Activated naive CD4-positive, alpha-beta T cell treated with Interleukin-2 at 50 U/mL for 16 hours (primary cell): ENCODE measurements around the gene SLC10A4.
"Not testable (repeated sequence)": the region's sequence is repeated elsewhere in the genome, so short reads cannot be mapped to it uniquely, and the experiment has no call there.

Experiments
- DNase-seq: peaks from one replicate; pipeline ENCODE4 v3.0.0-alpha.2; 2020

SLC10A4 gene

GRCh38 chr4:48483006-48483776, at the start of gene SLC10A4:
Gene SLC10A4, plus strand, starts transcription at chr4:48483343. Its CDS starts 219 bp downstream, at chr4:48483562.
- DNase-seq: no peak

- no peak for DNase-seq
Measured at GRCh38 chr4:48436318-48436717, 46.8 kb upstream of the SLC10A4 start.

DNA sequence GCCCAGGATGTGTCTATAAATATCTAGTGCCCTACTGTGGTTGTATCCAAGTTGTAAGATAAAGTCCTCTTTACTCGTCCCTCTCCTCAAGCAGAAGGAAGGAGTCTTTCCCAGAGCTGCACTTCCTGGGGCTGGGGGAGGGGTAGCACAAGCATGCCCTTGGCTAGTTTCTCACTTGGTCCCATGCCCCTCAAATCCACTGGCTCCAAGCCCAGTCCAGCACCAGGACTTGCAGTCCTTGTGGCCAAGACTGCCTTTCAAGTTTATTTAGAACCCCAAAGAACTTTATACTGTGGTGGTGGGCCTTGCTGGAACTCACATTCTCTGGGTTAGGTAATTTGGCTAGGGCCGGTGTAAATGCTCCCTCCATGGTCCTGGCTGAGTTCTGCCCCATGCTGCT, 43.2 kb upstream of the SLC10A4 start:
- no peak for DNase-seq

GRCh38 chr4:48440914-48441313, 42.2 kb upstream of the SLC10A4 start:
- DNase-seq: not testable (repeated sequence)

DNA sequence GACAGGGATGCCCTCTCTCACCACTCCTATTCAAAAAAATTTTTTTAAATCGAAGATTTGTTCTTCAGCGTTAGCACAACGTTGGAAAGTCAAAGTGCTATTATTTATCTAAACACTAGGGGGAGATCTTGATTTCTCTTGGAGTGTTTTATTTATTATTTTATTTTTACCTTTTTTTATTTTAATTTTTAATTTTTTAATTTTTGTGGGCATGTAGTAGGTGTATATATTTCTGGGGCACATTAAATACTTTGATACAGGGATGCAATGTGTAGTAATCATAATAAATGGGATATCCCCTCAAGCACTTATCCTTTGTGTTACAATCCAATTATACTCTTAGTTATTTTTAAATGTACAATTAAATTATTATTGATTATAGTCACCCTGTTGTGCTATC, 37.4 kb upstream of the SLC10A4 start:
- DNase-seq: no peak

GRCh38 chr4:48446642-48447041, 36.5 kb upstream of the SLC10A4 start:
- no peak for DNase-seq

- no peak for DNase-seq
Measured at GRCh38 chr4:48449151-48449550, 34.0 kb upstream of the SLC10A4 start.

- no peak for DNase-seq
Measured at GRCh38 chr4:48450740-48451139, 32.4 kb upstream of the SLC10A4 start.

GRCh38 chr4:48451656-48452055, 31.5 kb upstream of the SLC10A4 start:
- not testable (repeated sequence) for DNase-seq

DNA sequence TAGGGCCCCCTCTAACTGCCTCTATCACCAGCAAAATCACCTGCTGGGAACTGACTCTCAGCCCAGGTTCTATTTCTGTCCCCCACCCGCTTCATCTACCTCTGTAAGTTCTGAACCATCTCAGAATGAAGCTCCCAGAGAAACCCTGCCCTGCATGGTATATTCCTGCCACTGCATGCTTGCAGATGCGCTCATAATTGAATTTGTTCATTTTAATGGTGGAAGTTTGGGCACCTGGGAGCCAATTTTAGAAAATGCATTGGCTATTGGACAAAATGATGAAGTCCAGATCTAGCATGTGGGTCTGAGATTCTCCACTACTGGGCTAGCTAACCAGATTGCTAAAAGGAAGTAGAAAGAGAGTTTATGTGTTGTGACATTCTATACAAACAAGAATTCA, 28.6 kb upstream of the SLC10A4 start:
- no peak for DNase-seq

GRCh38 chr4:48461000-48461399, 22.1 kb upstream of the SLC10A4 start:
- no peak for DNase-seq

GRCh38 chr4:48462363-48462762, 20.8 kb upstream of the SLC10A4 start:
- no peak for DNase-seq

- DNase-seq: no peak
Measured at GRCh38 chr4:48467442-48467841, 15.7 kb upstream of the SLC10A4 start.

DNA sequence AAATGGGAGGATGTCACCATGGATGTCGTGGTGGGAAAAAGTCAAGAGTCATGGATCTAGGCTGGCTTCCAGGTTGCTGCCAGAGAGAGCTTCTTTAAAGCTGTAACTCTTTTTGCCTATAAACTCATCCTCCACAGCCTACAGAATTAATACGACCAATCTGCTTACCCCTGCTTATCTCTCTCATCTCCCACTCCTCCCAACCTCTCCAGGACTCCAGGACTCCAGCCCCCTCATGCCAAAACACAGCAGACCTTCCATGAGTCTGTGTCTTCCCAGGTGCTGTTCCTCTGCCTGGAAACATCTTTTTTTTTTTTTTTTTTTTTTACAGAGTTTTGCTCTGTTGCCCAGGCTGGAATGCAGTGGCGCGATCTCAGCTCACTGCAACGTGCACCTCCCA, 15.3 kb upstream of the SLC10A4 start:
- no peak for DNase-seq

GRCh38 chr4:48470137-48470536, 13.0 kb upstream of the SLC10A4 start:
- no peak for DNase-seq

GRCh38 chr4:48470570-48470969, 12.6 kb upstream of the SLC10A4 start:
- no peak for DNase-seq

GRCh38 chr4:48472794-48473193, 10.3 kb upstream of the SLC10A4 start:
- no peak for DNase-seq

DNA sequence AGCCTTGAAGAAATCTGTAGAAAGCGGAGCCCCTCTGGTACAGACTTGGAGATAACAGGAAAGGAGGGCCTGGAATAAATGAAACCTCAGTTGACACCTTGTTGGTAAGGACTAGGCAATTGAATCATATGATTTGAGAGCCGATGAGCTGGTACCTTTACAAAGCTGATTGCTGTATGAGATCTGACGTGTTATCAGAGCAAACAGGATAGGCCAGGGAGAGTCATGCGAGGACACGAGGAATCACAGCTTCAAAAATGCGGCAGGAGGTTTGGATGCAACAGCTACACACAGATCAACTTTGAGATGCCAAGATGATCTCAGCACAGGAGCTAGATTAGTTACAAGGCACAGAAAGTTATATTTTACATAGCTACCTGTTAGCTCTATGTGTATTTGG, 7.4 kb upstream of the SLC10A4 start:
- DNase-seq: no peak

DNA sequence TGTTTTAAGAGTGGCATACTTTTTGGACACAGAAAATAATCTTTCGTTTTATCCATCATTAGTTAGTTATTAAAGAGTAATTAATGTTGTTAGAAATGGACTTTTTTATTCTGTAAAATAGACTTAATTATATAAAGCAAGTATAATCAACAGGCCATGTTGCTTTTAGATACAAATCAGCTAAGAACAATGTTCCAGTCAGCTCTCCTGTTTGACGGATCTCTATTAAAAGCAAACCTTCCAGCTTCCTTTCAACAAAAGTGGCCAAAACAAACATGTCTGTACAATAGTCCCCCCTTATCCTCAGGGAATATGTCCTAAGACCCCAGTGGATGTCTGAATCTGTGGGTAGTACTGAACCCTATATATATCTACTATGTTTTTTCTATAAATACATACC, 4.9 kb upstream of the SLC10A4 start:
- DNase-seq: no peak

- no peak for DNase-seq
Measured at GRCh38 chr4:48481581-48481980, 1.6 kb upstream of the SLC10A4 start.

DNA sequence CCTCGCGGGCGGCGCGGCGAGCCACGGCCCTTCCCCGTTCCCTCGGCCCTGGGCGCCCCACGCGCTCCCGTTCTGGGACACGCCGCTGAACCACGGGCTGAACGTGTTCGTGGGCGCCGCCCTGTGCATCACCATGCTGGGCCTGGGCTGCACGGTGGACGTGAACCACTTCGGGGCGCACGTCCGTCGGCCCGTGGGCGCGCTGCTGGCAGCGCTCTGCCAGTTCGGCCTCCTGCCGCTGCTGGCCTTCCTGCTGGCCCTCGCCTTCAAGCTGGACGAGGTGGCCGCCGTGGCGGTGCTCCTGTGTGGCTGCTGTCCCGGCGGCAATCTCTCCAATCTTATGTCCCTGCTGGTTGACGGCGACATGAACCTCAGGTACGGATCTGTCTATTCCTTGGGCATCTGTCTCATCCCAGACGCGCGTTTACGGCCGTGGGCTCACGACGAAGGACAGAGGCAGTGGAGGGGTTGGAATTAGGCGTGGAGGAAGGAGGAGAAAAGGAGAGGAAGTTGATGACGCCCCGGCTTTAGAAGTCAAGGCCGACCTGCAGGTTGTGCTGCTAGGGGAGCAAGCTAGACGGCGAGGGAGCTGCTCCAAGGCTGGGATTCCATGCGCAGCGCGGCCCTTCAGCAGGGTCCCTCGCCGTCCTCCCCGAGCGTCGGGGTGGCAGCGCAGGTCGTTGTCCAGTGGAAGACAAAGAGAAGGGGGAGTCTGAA, 792 bp downstream of the SLC10A4 start:
- no peak for DNase-seq

DNA sequence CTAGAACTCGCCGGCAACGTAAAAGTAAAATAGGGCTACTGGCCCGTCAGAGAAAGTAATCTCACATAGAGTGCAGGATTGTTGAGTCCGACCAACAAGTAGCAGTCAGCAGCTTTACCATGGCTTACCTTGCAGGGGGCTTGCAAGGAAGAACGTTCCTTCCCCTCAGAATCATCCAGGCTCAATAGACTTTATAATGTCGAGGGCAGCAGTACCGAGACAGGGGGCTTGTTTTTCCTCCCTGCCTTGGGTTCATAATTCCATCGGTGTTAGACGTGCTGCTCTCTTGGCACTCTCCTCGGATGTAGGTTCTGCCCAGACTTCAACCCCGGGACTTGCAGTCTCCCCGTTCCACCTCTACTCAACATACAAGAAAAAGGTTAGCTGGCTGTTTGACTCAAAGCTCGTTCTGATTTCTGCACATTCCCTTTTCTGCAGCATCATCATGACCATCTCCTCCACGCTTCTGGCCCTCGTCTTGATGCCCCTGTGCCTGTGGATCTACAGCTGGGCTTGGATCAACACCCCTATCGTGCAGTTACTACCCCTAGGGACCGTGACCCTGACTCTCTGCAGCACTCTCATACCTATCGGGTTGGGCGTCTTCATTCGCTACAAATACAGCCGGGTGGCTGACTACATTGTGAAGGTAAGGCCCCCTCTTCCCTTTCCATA, 1.5 kb downstream of the SLC10A4 start:
- no peak for DNase-seq

DNA sequence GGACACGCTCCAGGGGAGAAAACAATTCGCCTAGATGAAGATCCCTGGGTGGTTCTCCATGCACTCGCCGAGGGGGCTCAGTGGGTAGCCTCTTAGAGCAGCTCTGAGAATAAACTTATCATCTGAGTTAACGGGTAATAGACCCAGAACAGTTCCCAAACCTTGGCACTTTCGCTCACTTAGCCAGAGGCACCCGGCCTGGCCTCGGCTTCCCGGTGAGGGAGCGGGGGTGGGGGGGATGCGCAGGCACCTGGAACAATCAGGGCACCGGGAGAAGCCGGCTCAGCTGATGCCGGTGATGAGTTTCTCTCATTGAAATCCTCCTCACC, 6.5 kb downstream of the SLC10A4 start:
- no peak for DNase-seq

- DNase-seq: no peak
Measured at GRCh38 chr4:48490012-48490679, 7.0 kb downstream of the SLC10A4 start, which contains the start of gene ZAR1. Gene ZAR1, plus strand, starts transcription at chr4:48490252. Its CDS starts 40 bp downstream, at chr4:48490292.
